HEK293 (cell line): ENCODE measurements around the gene UBASH3B.

Experiments
- HOXA7 ChIP-seq: sonication (generic); formaldehyde crosslinking; IDR thresholded peaks from 2 replicates; pipeline ENCODE4 v1.8.1; 2022; ENCODE audit warnings: missing genetic modification reagents, borderline replicate concordance
- ZBTB11 ChIP-seq: fragments of 450-650 bp; formaldehyde crosslinking; conservative IDR thresholded peaks from 2 replicates; pipeline ENCODE4 v1.5.1; 2016; ENCODE audit warnings: low read depth, missing biosample characterization, missing genetic modification characterization
- ZNF24 ChIP-seq: fragments of 450-650 bp; formaldehyde crosslinking; IDR thresholded peaks from 2 replicates; pipeline ENCODE4 v1.5.1; 2016; ENCODE audit warnings: missing biosample characterization, missing genetic modification characterization
- ZNF391 ChIP-seq: fragments of 450-650 bp; formaldehyde crosslinking; IDR thresholded peaks from 2 replicates; pipeline ENCODE4 v1.5.1; 2016; ENCODE audit warnings: low read depth, missing biosample characterization, missing genetic modification characterization, borderline replicate concordance

GRCh38 chr11:122653916-122654585 is 1.5 kb upstream of the UBASH3B start:
- TF ChIP-seq HOXA7 (CRISPR knock-in tag) = no peak
- TF ChIP-seq ZNF24 = no peak
- TF ChIP-seq ZNF391 (tag by site-specific recombination) = no peak
- no peak for TF ChIP-seq ZBTB11 (tag by site-specific recombination)
